Activated T-cell treated with anti-CD3 and anti-CD28 coated beads for 24 hours (primary cell): ENCODE measurements around the gene ATP2A2.

Experiments
- DNase-seq: peaks from one replicate; pipeline ENCODE4 v3.0.0-alpha.2; 2020; ENCODE audit warnings: low read depth

ATP2A2 gene

GRCh38 chr12:110262442-110263388 lies 18.3 kb upstream of the ATP2A2 start:
- no peak for DNase-seq

- no peak for DNase-seq
These were observed 14.6 kb upstream of the ATP2A2 start for GRCh38 chr12:110266381-110266960.

DNA sequence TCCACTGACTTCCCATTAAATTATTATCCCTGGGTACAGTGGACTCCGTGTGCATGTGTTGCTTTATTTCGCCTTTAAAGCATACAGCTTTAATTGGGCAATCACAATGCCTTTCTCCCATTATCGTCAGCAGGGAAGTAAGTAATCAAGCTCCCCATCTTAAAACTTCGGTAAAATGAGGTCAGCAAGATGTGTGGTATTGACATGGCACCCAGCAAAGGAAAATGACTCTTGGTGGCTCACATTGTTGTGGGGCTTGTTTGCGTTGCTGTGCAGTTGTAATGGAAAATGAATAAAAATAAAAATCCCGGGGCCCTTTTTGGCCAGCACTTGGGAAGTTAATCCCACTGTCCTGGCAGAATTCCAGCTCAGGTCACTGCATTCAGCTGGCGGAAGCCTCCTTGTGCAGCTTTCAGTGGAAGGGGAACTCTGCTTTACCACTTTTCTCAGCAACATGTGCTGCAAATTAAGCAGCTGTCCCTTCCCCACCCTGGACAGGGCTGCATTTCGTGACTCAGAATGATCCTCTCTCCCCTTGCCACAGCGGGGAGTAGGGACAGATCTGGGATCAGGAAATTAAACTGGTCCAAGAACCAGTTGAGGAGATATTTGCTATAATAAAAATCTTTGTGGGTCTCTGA lies 13.9 kb upstream of the ATP2A2 start:
- DNase-seq, result no peak

DNA sequence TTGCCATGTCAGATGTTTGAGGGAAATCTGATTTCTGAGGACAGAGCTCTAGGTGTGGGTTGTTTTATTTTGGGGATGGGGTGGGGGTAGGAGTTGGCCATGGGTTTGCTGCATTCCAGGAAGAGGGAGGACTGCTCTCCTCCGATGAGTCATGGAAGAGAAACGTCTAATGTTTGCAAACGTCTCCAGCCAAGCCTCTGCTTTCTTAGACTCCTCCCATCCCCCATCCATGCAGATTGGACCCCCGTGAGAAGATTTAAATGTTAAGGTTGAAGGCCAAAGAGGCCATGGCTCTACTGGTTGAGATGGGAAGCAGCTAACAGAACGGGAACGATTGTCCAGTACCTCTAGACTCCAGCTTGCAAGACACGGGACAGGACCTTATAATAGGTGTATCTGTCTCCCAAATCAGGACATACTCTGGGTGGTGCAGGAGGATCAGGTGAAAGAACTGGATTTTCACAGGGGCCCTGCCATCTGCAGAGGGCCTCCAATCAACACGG lies 11.4 kb upstream of the ATP2A2 start:
- DNase-seq, result no peak

GRCh38 chr12:110270125-110270962 lies 10.7 kb upstream of the ATP2A2 start:
- no peak for DNase-seq

- DNase-seq, result no peak
These were observed 10.0 kb upstream of the ATP2A2 start for GRCh38 chr12:110271015-110271414.

GRCh38 chr12:110277530-110278254 lies 3.4 kb upstream of the ATP2A2 start:
- no peak for DNase-seq

DNA sequence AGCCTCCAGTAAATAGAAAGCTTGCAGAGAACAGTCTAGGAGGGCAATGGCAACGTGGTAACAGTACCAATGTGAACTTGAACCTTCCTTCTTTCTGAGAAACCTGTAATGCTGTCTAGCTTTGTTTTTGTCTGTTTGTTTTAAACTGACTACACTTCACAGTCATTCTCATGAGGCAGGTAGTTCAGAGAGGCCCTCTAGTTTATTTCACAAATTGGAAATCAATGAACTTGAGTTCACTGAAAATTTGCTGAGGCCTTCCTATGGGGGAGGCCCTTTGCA lies 2.9 kb upstream of the ATP2A2 start:
- no peak for DNase-seq

DNA sequence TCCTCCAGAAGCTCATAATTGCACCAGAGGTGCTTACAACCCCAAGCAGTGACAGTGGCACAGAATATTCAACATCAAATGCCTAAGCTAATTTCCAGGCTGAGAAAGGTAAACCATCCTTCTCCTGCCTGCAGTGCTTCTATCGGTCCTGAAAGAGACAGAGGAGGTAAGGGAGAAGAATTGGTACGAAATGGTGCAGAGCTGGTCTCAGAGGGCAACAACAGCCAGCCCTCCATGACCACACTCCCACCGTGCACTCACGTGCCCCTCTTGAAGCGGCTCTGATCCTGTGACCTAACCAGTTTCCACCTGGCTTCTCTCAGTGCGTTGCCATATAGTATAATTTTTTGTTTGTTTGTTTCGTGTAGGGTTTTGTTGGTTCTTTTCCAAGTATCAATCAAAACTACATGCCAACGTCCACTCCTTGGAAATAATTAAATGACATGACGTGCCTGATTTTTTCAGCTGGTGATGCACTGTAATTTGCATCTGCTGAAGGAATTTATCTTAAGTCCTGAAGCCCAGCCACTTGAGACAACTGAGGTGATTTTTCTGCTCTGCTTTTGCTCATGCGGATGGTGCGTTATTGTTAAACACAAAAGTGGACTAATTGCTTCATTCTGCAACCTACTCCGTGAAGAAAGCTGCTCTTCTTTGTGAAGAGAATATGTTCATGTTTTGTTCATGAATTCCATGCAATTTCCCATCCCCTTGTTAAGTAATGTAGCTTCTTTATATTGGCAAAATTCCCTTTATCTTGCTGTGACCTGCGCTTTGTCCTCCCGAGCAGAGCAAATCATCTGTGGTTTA lies 1.3 kb upstream of the ATP2A2 start:
- no peak for DNase-seq

GRCh38 chr12:110280392-110280778 lies 662 bp upstream of the ATP2A2 start:
- peak; percentile 51 for DNase-seq

GRCh38 chr12:110281549-110282299 lies 677 bp downstream of the ATP2A2 start:
- peak; percentile 26 for DNase-seq

DNA sequence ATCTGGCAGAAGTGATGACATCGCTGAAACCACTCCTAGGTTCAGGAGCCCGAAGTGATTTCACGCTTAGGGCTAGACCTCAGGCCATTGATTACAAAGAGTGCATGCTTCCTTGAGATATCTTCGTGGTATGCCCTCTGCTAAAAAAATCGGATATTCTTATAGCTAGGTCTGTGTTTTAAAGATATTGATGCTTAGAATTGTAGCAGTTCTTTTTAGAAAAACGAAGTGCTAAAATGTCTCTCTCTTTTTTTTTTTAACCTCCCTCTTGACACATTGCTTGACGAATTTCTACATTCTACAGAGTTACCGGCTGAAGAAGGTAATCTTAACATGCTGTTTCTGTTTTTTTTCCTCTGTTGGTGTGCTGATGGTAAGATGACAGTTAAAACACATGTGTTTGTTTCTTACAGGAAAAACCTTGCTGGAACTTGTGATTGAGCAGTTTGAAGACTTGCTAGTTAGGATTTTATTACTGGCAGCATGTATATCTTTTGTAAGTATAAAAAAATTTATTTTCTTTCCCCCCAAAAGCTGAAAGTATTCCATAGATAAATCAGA lies 1.3 kb downstream of the ATP2A2 start:
- no peak for DNase-seq

- DNase-seq, result no peak
These were observed 2.1 kb downstream of the ATP2A2 start for GRCh38 chr12:110282956-110283817.

GRCh38 chr12:110284597-110284996 lies 3.5 kb downstream of the ATP2A2 start:
- DNase-seq, result no peak

DNA sequence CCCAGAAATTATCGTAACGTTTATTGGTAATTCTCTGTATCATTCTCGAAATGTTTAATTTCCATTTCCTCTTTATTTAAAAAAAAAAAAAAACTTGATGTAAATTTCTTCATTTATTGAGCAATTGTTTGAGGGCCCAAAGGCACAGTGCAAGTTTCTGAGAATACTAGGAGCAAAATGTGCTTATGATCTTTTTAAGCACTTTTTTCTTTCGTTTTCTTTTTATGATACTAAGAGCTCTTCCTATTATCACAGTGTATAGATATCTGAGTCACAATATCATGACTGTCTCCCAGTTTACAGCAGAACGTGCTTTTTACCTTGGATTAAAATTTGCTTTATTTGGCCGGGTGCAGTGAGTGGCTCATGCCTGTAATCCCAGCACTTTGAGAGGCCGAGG lies 5.6 kb downstream of the ATP2A2 start:
- no peak for DNase-seq

GRCh38 chr12:110287986-110288385 lies 6.9 kb downstream of the ATP2A2 start:
- DNase-seq, result no peak

DNA sequence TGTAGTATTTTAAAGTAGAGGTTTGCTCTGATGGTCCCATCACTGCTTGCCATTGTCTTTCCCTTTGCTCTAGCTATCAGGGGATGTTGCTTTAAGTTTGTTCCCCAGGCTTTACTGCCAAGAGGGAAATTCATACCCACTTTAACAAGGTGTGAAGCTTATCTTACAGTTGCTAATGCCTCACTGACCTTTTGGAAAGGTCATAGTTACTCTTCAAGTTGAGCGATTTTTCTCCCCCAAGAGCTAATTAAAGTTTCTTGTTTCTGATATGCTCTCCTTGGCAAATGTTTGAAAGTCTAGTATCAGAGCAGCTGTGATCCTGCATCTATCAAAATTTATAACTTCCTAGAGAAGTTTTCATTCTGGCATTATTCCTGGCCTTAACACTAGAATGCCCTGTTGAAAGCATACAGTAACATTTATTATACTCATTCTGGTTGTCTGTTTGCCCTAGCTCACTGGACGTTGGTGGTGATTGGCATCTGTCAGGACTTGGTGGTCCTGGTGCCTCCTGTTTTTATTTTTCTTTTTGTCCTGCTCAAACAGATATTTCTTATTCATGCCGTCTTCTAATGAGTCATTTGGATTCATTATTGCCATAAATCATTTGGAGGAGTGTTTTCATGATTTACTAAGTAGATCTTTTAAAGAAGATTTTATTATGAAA lies 8.1 kb downstream of the ATP2A2 start:
- DNase-seq, result no peak

DNA sequence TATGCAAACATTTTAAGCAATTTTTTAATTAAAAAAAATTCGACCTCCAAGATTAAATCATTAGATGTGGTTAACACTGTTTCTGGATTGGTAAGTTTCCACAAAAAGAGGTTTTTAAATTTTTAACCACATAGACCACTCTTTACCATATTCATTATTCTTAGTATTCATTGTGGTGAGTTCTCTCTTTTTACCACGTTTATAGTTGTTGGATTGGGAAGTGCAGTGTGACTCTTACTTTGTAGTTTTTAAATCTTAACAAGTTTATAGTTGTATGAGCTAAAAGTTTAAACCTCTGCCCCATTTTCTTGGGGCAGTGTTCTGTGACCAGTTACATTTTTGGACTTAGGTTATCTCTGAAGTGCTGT lies 8.6 kb downstream of the ATP2A2 start:
- no peak for DNase-seq
